ENCODE data around the gene G6PC3. TPM values are rescaled to one million over a fixed set of nuclear protein-coding genes. Genes with fewer than 3 reads are reported as not detected.
"Not testable (repeated sequence)": the region's sequence is repeated elsewhere in the genome, so short reads cannot be mapped to it uniquely, and the experiment has no call there.

G6PC3 gene
- total RNA-seq, 4 donors from 2014 or later: 10.3 to 23.3 (median 17.2) TPM

GRCh38 chr17:44038604-44039011 lies 31.9 kb upstream of the G6PC3 start:
- DNase-seq: no peak
- Histone ChIP-seq H3K4me1 (peaks cover 16 to 39% (median 22%) of the 10 kb centered on the region in 3 donors), H3K27ac (no peak overlapping the region), H3K36me3 (peaks cover 13 to 52% (median 30%) of the 10 kb centered on the region in 3 donors), H3K9me3 (no peaks in the 10 kb centered on the region), H3K27me3 (no peaks in the 10 kb centered on the region), H3K4me3 (no peak overlapping the region)
- intact Hi-C loops (cut with DNase I): no loop called here
- TF ChIP-seq POLR2A (IDR thresholded peaks at IDR 0.05): no peak
- TF ChIP-seq CTCF (IDR thresholded peaks at IDR 0.05): no peak
- WGBS, 2 donors: 52 to 80% methylated on average over 1 to 3 of the region's 3 CpGs

GRCh38 chr17:44039829-44040635 lies 30.5 kb upstream of the G6PC3 start:
- peak overlapping the region; percentile 51 to 79 (median 69) for H3K27ac ChIP-seq
- no peak for DNase-seq
- TF ChIP-seq CTCF (IDR thresholded peaks at IDR 0.05): no peak
- TF ChIP-seq POLR2A (IDR thresholded peaks at IDR 0.05): no peak
- H3K9me3 ChIP-seq: no peaks in the 10 kb centered on the region
- no peak overlapping the region for H3K4me3 ChIP-seq
- H3K36me3 ChIP-seq: peaks cover 13 to 46% (median 30%) of the 10 kb centered on the region in 3 donors
- WGBS, 2 donors: 27 to 43% methylated on average over 5 to 6 of the region's 6 CpGs
- peaks cover 16 to 53% (median 36%) of the 10 kb centered on the region in 3 donors for H3K4me1 ChIP-seq
- intact Hi-C loops (cut with DNase I): no loop called here
- H3K27me3 ChIP-seq: no peaks in the 10 kb centered on the region

GRCh38 chr17:44043272-44043696 lies 27.3 kb upstream of the G6PC3 start:
- H3K9me3 ChIP-seq: no peaks in the 10 kb centered on the region
- intact Hi-C loops (cut with DNase I): no loop called here
- no peak overlapping the region for H3K4me3 ChIP-seq
- TF ChIP-seq CTCF (IDR thresholded peaks at IDR 0.05) (no peak), POLR2A (IDR thresholded peaks at IDR 0.05) (no peak)
- no peak for DNase-seq
- WGBS, 2 donors: 16 to 41% methylated on average over 2 to 4 of the region's 4 CpGs
- peaks cover 0 to 45% (median 8%) of the 10 kb centered on the region in 3 donors for H3K36me3 ChIP-seq
- H3K27me3 ChIP-seq: no peaks in the 10 kb centered on the region
- H3K27ac ChIP-seq: peak overlapping the region; percentile 7 to 77 (median 51)
- peaks cover 16 to 54% (median 36%) of the 10 kb centered on the region in 3 donors for H3K4me1 ChIP-seq

GRCh38 chr17:44044071-44044470 lies 26.5 kb upstream of the G6PC3 start:
- no peaks in the 10 kb centered on the region for H3K9me3 ChIP-seq
- no peak for TF ChIP-seq POLR2A (IDR thresholded peaks at IDR 0.05)
- TF ChIP-seq CTCF (IDR thresholded peaks at IDR 0.05): no peak
- no peak for DNase-seq
- H3K4me1 ChIP-seq: peaks cover 16 to 54% (median 36%) of the 10 kb centered on the region in 3 donors
- 8 to 9% methylated on average over 1 of the region's 1 CpG for WGBS, 2 donors
- H3K27me3 ChIP-seq: no peaks in the 10 kb centered on the region
- intact Hi-C loops (cut with DNase I): no loop called here
- H3K27ac ChIP-seq: peak overlapping the region; percentile 7 to 77 (median 45)
- no peak overlapping the region for H3K4me3 ChIP-seq
- H3K36me3 ChIP-seq: peaks cover 0 to 45% (median 6%) of the 10 kb centered on the region in 3 donors

GRCh38 chr17:44045486-44045885 lies 25.0 kb upstream of the G6PC3 start:
- Histone ChIP-seq H3K4me3 (no peak overlapping the region), H3K27me3 (no peaks in the 10 kb centered on the region), H3K4me1 (peaks cover 9 to 45% (median 29%) of the 10 kb centered on the region in 3 donors), H3K36me3 (peaks cover 0 to 58% (median 17%) of the 10 kb centered on the region in 3 donors), H3K27ac (no peak overlapping the region), H3K9me3 (no peaks in the 10 kb centered on the region)
- TF ChIP-seq CTCF (IDR thresholded peaks at IDR 0.05) (no peak), POLR2A (IDR thresholded peaks at IDR 0.05) (no peak)
- DNase-seq: no peak
- WGBS, 2 donors: 62 to 71% methylated on average over 4 of the region's 4 CpGs
- intact Hi-C loops (cut with DNase I): no loop called here

- intact Hi-C loops (cut with DNase I); H3K4me3 ChIP-seq; H3K27ac ChIP-seq; DNase-seq; H3K27me3 ChIP-seq; H3K9me3 ChIP-seq: not testable (repeated sequence)
- 96 to 99% methylated on average over 6 to 7 of the region's 7 CpGs for WGBS, 2 donors
- H3K4me1 ChIP-seq: peaks cover 0 to 31% (median 23%) of the 10 kb centered on the region in 3 donors
- peaks cover 0 to 72% (median 29%) of the 10 kb centered on the region in 3 donors for H3K36me3 ChIP-seq
Observed at GRCh38 chr17:44046893-44047292, 23.6 kb upstream of the G6PC3 start.

Measured in esophagus squamous epithelium (tissue), 5 donors.